ENCODE data around the gene MYO6.
"Not testable (repeated sequence)": the region's sequence is repeated elsewhere in the genome, so short reads cannot be mapped to it uniquely, and the experiment has no call there.

The MYO6 gene

DNA sequence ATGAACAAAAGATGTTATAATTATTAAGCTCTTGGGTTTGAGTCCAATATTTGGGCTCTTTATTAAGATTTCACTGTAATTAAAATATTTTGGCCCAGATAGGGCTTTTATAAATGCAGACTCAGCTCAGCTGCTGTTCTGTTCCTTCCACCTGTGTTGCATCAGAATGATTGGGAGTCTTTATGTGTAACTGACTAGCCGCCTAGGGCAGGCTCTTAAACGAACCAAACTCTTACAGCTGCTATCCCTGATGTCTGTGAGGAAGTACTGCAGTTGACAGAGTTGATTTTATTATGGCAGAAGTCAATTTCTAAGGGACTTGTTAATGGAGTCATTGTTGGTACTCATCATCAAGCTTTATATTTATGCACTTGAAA, 144.7 kb downstream of the MYO6 start:
- DNase-seq = no peak

DNA sequence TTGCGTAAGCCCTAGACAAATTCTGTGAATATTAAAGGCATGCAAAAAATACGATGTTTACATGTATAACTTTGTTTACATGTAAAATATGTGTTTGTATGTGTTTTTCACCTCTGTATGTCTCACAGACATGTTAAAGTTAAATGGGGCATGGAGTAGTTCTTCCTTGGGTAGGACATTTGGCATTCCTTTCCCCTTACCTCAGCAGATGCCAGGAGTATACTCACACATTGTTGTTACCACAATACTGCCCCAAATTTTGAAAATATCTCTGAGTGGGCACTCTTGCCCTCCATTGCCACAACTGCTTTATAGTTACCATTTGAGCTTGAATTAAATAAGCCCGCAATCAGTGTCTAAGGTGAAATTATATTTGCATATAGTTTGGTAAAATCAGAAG, 147.5 kb downstream of the MYO6 start:
- DNase-seq = no peak

DNA sequence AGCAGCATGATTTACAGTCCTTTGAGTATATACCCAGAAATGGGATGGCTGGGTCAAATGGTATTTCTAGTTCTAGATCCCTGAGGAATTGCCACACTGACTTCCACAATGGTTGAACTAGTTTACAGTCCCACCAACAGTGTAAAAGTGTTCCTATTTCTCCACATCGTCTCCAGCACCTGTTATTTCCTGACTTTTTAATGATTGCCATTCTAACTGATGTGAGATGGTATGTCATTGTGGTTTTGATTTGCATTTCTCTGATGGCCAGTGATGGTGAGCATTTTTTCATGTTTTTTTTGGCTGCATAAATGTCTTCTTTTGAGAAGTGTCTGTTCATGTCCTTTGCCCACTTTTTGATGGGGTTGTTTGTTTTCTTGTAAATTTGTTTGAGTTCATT, 151.2 kb downstream of the MYO6 start:
- DNase-seq = not testable (repeated sequence)

DNA sequence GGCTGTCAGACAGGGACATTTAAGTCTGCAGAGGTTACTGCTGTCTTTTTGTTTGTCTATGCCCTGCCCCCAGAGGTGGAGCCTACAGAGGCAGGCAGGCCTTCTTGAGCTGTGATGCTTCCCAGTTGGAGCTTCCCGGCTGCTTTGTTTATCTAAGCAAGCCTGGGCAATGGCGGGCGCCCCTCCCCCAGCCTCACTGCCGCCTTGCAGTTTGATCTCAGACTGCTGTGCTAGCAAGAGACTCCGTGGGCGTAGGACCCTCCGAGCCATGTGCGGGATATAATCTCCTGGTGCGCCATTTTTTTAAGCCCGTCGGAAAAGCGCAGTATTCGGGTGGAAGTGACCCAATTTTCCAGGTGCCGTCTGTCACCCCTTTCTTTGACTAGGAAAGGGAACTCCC, 156.1 kb downstream of the MYO6 start:
- DNase-seq = not testable (repeated sequence)

DNA sequence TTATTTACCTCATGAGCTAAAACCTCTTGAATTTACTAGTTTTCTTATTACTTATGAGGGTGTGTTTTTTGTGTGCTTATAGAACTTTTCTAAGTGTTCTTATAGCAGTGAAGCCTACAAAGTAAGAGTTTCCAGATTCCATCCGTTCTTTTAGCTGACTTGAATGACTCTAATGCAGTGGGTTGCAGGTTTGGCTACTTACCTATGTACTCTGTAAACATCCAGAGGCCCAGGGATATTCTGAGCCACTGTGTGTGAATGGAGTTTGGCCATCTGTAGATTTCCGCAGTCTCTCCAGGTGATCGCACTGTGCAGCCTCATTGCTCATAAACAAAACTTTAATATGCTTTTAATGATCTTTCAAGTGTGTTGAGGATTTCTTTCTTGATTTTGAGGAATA, 157.8 kb downstream of the MYO6 start:
- DNase-seq = no peak

DNA sequence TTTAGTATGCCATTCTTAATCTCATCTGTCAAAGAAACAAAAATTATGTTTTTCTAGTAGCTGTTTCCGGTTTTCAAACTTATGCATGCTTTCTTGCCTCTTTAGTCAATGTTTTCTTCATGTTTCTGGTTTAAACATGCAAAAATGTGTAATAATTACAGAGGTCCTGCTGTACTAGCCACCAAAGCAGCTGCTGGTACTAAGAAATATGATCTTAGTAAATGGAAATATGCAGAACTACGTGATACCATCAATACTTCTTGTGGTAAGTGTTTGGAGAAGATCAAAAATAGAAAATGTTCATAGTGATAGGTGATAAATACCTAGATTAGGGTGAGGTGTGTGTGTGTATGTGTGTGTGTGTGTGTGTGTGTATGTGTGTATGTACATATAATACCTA, 158.4 kb downstream of the MYO6 start:
- no peak for DNase-seq

DNA sequence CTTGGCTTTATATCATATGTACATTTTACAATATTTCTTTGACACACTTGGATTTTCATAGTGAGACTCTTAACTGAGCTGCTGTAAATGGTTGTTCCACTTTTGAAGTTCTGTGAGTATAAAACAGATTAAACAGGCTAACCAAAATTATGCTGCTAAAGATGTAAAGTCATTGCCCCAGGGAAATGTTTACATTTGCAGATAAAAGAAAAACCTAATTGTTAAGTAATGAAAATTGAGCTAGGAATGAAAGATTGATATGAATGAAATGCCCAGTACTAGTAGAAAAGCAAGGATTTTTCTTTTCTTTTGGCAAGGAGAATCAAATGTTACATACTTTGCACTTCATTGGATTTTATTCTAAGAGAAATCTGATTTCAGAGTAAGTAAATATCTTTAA, 164.0 kb downstream of the MYO6 start:
- no peak for DNase-seq

DNA sequence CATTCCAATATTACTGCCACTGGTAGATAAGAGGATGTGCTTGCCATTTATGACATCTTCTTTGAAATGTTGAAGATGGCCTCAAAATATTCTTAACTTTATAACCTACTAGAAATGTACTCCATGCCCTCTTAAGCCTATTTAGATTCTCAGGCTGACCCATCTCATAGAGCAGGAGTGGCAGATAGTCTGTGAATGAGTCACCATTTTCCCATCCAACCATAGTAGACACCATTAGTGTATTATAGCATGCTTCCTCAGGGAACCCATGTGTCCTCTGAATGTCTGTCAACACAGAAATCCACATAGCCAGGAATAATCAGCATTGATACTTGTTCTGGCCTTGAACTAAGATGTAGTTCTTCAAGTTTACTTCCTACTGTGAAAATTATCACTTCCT, 173.2 kb downstream of the MYO6 start:
- no peak for DNase-seq

DNA sequence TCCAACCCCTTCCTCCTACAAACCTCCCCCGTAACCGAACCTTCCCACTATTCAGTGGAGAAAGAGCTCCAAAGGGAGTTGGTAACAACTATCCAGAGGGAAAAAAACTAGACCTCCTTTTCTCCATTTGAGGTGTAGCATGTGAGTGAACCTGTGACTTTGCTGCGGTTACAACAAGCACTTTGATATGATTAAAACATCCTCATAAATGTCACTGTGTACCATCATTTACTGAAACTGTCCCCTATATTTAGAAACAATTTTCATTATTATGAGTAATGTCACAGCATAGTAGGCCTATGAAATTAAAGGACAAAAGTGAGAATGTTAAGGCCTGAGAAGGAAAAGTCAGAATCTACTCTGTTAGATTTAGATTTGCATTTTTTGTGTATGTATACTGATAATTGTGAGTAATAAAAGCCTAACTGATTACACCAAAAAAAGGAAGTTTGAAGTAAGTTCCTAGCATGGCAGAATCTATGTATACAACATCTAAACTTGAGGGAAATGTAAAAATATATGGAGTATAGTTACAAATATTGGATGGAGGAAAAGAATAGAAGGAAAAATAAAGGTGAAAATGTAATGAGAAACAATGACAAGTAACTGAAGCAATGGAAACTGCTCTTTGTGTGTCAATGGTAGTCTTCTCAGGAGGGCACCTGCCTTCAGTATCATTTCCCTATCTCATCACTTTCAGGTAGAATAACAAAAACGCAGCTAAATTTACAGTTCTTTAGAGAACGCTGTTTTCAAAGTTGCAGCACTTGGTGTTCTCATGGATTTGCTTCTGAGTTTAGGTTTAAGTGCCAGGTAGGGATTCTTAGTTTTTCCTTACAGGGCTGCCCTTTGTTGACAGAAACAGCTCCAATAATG, 177.5 kb downstream of the MYO6 start:
- DNase-seq = no peak

DNA sequence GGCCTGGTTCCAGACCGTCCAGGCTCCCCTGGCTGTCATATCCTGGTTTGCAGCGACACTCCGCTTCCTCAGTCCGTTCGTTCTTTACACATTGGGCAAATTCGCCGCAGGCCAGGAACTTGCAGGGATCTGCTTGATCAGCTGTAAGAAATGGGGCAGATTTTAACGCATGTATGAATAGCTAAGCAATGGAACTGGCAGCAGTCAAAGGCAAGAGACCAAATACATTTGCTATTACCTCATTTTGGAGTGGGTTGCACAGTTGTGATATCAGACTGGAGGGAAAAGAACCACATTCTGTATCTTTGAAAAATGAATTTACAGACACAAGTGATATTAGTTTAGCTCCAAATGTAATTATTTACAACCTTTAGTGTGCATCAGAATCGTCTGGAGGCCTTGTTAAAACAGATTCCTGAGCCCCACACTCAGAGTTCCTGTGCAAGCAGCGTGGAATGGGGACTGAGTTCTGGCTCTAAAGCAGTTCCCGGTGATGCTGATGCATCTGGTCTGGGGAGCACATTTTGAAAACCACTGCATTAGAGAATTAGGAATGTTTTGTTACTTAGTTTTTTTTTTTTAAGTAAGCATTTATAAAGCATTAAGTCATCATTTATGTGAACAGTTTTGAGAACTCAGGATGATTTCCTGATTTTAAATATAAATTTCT, 182.1 kb downstream of the MYO6 start:
- no peak for DNase-seq

DNA sequence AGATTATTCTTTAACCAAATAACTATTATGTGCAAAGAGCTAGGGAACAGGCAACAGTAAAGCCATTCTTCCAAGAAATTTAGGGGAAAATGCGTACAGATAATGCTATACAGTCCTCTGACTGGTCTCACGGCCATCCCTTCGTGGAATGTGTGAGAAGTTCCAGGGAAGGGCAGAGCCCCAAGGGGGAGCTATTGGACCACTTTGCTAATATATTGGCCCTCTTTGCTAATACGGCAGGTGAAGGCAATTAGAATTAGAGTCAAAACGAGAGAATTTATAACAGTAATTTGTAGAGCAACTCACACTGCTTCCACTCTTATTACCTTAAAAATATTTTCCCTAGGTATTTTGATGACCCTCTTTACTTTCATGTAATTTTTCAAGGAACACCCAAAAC, 183.0 kb downstream of the MYO6 start:
- no peak for DNase-seq

DNA sequence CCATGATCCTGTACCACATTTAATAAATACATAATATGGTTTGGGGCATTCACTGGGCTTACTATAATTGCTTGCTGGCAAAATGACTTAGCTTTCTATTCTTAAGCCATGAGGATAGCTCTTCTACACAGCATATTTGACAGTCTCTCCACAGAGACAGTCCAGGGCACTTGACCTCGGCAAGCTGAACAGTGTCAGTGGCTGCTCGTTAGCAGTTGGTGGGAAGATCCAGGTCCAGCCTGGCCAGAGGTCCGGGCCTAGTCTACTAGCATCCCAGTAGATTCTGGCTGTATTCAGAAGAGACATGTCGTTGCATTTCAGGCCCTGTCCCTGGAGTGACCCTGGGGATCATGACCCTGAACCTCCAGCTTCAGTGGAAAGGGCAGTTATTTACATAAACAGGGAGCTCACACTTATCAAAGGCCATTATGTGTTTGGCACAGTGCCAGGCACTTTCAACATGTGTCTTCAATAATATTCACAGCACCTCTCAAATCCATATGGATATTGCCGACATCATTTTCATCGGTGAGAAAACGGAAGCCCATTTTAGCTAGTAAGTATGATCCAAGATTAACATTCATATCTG, 184.4 kb downstream of the MYO6 start:
- DNase-seq = no peak

DNA sequence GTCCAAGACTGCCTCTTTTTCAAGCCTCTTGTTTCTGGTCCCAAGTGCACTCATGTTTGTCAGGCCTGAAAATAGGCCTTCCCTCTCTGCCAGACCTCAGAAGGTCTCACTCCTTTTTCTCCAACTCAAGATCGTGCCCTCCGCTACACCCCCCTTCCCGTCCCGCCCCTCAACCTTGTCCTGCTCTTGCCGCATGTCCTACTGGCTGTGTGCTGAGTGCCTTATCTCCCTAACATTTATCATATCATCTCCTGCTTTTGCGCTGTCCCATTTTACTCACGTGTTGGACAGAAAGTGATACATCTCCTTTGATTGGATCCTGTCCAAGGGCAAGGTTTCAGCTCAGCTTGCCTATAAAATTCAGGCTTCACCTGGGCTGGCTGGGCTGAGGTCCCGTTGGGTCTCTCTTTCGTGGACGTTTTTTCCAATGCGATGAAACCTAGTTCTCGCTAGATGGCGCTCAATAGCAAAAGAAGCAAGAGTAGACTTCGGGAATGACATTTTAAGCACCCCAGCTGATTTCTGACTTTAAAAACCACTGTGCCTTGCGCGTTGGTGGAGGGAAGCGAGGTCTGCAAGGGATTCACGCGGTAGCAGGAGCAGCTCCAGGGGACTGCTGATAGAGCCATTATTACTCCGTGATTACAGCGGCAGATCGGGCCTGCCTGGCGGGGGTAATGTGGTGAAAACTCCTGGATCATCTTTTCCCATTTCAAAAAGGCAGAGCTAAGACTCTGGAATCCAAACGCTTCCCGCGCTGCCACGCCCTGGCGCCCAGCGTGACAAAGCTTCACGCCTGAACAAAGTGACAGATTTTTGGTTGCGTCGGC, 185.8 kb downstream of the MYO6 start:
- DNase-seq = peak; percentile 25

DNA sequence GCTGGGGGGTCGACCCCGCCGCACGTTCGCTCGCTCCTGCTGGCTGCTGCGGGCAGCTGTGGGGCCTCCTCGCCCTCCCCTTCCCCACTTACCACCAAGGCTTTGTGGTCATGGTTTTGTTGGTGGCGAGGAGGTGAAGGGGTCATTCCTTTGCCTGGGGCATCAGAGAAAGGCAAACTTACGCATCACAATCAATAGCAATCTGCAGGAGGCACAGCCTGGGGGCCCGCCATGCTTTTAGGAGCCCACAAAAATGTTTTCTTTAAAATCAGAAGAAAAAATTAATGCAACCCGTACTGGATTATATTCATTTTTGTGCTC, 186.4 kb downstream of the MYO6 start:
- DNase-seq = no peak

DNA sequence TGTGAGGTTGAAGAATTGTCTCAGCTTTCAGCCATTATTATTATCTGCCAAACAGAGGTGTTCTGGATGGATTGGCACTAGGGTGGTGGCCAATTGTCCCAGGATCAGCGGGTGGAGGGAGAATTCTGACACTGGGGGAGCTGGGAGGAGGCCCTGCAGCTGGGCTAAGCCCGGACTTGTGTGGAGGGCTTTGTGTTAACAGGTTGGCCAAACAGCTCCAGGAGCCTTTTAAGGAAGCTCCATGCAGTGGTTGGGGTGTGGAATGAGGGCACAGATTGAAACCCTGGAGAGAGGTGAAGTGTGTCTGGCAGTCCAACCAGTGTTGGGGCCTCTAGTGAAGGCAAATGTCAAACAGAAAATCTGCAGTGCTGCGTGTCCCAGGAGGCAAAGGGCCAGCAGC, 187.6 kb downstream of the MYO6 start:
- DNase-seq = no peak

DNA sequence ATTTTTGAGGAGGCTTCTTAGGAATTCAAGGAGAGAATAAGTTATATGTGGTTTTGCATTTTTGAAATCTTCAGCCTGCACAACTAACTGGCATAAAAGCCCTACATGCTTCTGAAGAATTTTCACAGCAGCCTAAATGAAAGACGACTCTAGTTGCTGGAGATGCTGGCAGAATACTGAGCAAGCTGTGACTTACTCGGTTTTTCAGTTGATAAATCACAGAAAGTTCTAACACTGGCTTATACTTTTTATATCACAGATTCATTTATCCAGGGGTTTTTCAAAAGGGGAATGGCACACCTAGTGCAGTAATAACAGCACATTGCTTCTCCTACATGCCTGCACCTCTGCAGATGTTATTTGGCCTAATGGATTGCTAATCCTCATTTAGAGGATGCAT, 188.8 kb downstream of the MYO6 start:
- no peak for DNase-seq

DNA sequence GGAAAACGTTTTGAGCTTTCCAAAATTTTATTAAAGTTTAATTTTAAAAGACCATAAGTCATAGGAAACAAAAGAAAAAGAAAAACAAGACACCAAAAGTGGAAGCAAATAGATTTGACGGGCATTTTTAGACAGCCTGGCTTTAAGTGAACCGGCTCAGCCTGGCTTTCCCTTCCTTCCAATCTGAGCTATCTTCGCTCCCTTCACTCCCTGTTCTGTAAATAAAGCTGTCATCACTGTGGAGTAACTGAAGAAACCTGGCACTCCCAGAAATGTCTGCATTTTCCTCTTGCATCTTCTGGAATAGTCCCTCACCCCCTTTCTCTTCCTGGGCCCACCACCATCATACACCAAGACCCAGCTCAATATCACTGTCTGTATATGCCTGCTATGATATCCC, 191.5 kb downstream of the MYO6 start:
- DNase-seq = no peak

DNA sequence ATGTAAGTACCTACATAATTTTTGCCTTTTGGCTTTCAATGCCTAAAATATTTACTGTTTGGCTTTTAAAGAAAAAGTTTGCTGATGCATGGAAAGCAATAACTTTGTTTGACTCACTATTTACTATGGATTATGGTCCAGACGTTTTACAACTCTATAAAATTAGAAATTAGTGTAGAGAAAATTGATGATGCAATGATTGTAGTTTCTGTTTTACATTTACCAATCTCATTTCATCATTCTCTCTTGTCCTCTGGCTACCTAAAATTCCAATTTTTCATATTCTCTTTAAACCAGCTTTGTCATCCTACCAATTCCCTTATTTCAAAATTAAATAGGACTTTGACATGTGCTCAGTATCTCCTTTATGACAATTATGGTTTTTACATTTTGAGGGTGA, 192.5 kb downstream of the MYO6 start:
- DNase-seq = no peak

DNA sequence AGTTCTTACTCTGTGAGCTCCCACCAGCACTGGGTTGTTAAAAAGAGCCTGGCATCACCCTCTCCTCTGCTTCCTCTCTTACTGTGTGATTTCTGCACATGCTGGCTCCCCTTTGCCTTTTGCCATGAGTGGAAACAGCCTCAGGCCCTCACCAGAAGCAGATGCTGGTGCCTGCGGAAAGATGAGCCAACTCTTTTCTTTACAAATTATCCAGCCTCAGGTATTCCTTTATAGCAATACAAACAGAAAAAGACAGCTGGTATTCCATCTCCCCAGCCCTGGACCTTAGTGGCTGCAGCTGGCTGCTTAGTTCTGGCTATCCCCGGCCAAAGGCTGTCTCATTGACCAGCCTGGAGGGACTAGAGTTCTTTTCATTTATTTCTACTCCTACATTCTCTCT, 194.3 kb downstream of the MYO6 start:
- DNase-seq = no peak

DNA sequence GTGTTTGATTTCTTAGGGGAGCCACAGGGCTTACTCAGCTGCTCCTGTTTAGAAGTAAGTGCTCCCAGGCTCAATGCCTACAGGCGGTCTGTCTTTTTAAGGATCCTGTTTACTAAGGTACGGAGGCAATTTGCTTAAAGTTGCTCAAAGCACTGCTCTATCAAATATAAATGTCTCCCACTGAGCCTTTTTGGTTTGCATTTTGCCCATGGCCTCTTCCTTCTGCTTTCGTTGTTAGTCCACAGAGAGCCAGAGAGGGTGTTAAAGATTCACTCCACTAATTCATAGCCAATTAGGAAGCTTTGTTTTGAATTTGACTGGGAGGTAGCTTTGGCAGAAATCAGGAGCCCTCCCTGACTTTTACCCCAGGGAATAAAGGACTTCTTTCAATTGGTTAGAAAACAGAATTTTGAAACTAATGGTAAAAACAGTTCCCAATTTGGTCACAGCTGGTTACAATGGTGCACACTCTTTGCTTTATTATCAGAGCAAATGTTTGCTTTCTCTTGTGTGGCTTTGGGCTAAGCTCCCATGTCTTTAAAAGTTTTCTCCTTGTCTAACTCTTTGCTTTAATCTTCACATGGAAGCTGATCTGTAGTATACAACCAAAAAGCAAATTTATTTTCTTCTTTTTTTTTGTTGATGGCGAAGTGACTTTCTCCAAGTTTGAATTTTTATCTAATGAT, 197.2 kb downstream of the MYO6 start:
- no peak for DNase-seq

DNA sequence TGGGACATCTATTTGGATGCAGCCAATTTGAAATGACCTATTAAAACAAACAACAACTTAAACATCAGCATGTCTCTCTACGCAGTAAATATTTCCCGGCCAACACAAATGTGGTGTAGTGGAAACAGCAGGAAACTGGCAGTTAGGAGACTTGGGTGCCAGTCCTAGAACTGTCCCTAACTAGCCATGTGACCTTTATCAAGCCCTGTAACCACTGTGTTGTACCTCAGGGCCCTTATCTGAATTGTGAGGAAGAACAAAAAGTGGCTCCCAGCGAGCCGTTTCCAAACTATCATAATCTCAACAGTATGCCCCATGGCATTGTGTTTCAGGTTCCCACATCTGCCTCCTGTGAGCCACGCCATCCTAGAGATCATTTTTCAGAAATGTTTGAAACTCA, 198.9 kb downstream of the MYO6 start:
- DNase-seq = no peak

DNA sequence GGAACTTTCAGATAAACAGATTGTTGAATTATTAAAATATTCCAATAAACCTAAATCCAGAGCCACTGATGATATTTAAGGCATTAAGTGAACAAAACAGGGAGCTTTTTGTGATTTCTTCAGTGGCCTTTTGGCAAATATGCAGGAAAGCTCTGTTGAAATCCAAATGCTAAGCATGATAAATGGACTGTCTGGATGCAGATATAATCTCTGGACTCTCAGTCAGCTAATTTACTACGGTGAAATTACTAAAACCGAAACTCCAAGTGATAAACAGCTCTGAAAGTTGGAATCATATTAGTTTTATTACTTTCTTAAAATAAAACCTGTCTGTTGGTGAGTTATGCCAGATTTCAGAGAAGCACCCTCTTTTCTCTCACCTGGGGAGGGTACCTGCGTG, 203.1 kb downstream of the MYO6 start:
- no peak for DNase-seq

DNA sequence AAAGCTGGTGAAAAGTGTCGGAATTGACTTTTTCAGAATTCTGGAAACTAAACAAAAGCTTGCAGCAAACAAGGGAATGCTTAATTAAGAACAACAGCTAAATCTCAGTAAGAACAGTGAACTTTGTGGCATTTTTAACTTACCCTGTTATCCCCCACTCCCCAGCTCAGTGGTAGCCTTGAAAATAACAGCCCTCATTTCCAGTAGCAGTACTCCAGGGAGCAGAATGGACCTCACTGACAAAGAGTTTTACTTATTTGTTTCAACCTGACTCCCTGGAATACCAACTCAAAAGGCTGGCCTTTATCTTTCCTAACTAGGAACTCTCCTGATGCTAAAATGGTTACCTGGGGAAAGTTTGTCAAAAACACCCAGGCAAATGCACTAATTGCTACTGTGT, 214.5 kb downstream of the MYO6 start:
- no peak for DNase-seq

Data from NCI-H1092 (cell line).